OCI-LY7 (cell line): Measurements from ENCODE around the gene COL20A1.

Experiments
- CTCF ChIP-seq: fragments of 200-600 bp; sonication (generic); conservative IDR thresholded peaks from 2 replicates; pipeline ENCODE4 v1.5.1; 2014; ENCODE audit warnings: mild to moderate bottlenecking, antibody characterized with exemption, low read length, moderate library complexity, mixed read lengths
- EZH2phosphoT487 ChIP-seq: fragments of 200-600 bp; sonication (generic); IDR thresholded peaks from 2 replicates; pipeline ENCODE4 v1.6.1; 2018; ENCODE audit warnings: low read depth, borderline replicate concordance, mild to moderate bottlenecking, mixed run types, antibody characterized with exemption, low read length, moderate library complexity, mixed read lengths

GRCh38 chr20:63335711-63336110 lies 42.7 kb downstream of the COL20A1 start:
- TF ChIP-seq CTCF (no peak), EZH2phosphoT487 (no peak)
